ENCODE measurements around the gene APLP2.
A peak's percentile ranks its signal among the peaks of the same experiment; 100 is the strongest.
"Not testable (repeated sequence)": the region's sequence is repeated elsewhere in the genome, so short reads cannot be mapped to it uniquely, and the experiment has no call there.

Gene APLP2

DNA sequence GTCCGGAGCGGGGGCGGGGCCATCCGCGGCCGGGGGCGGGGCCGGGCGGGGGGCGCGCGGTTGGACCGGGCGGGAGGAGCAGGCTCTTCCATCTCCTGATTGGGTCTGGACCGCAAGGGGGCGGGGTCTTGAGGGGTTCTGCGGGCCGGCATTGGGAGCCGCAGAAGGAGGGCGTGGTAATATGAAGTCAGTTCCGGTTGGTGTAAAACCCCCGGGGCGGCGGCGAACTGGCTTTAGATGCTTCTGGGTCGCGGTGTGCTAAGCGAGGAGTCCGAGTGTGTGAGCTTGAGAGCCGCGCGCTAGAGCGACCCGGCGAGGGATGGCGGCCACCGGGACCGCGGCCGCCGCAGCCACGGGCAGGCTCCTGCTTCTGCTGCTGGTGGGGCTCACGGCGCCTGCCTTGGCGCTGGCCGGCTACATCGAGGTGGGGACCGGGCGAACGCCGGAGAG is at the start of gene APLP2:
Gene APLP2 (plus strand): TSS at position 236 of the 450 bp plus-strand sequence. CDS start 84 bp downstream, at position 320.
- DNase-seq: peak; percentile 99

GRCh38 chr11:130020323-130020722 is 49.4 kb upstream of the APLP2 start:
- DNase-seq: no peak

DNA sequence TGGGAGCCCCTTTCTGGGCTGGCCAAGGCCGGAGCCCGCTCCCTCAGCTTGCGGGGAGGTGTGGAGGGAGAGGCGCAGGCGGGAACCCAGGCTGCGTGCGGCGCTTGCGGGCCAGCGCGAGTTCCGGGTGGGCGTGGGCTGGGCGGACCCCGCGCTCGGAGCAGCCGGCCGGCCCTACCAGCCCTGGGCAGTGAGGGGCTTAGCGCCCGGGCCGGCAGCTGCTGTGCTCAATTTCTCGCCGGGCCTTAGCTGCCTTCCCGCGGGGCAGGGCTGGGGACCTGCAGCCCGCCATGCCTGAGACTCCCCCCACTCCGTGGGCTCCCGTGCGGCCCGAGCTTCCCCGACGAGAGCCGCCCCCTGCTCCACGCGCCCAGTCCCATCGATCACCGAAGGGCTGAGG is 48.1 kb upstream of the APLP2 start:
- not testable (repeated sequence) for DNase-seq

GRCh38 chr11:130022799-130023198 is 46.9 kb upstream of the APLP2 start:
- DNase-seq: no peak

DNA sequence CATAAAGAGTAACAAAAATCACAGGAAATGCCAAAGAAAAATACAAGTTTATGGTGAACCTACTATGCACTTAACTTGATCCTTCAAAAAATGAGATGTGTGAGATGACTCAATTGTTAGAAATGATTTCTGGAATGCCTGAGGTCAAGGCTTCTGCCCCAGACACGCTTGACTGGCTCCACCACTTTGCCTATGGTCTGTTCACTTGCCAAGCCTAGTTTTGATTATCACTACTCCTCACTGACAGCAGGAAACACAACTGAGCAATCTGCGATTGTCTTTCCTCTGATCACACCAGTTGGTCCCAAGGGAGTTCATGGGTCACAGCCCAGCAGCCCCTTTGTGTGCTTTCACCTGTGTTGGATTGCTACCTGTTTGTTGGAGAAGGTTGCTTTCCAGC is 46.5 kb upstream of the APLP2 start:
- DNase-seq: no peak

DNA sequence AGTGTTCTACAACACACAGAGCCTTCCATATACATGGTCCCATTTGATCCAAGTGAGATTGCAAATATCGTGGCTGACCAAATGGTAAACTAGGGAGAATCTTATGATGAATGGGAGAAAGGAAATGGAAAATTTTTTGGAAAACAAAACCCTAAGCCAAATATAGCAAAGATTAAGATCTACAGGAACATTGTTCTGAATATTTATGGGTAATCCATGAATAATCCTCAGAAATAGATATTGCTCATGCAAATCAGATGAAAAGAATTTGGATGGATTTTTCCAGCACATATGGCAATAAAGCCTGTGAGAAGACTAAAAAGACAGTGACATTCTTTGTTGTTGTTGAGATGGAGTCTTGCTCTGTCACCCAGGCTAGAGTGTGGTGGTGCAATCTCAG is 45.3 kb upstream of the APLP2 start:
- no peak for DNase-seq

DNA sequence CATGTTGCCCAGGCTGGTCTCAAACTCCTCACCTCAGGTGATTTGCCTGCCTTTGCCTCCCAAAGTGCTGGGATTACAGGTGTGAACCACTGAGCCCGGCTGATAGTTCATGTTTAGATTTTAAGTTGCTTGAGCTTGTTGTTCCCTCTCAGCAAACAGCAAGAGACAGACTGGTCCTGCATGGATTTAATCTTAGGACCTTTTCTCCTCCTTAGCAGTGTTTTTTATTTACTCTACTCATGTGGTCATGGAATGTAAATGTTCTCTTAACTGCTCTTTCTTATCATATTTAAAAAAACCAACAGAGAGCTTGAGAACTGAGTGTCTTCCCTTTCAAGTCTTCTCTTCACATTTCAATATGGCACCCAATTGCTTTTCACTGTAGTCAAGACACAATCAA is 44.3 kb upstream of the APLP2 start:
- DNase-seq: no peak

GRCh38 chr11:130029137-130029536 is 40.6 kb upstream of the APLP2 start:
- DNase-seq: no peak

GRCh38 chr11:130031056-130031455 is 38.6 kb upstream of the APLP2 start:
- DNase-seq: no peak

GRCh38 chr11:130031945-130032344 is 37.7 kb upstream of the APLP2 start:
- DNase-seq: no peak

DNA sequence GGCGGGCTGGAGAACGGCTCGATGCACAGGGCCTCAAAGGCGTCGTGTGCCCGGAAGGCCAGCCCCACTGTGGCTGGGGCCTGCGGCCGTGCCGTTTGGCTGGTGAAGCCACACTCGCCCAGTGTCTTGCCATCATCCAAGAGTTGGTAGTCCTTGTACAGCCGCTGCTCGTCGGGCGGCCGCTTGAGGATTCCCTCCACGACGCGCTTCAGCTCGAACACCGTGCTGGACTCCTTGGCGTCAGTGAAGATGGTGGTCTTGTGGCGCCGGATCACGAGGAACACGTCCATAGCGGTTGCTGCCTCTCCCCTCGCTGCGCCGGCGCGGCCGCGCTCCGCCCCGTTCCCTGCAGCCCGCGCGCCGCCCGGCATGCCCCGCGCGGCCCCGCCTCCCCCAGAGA is 36.8 kb upstream of the APLP2 start:
- no peak for DNase-seq

DNA sequence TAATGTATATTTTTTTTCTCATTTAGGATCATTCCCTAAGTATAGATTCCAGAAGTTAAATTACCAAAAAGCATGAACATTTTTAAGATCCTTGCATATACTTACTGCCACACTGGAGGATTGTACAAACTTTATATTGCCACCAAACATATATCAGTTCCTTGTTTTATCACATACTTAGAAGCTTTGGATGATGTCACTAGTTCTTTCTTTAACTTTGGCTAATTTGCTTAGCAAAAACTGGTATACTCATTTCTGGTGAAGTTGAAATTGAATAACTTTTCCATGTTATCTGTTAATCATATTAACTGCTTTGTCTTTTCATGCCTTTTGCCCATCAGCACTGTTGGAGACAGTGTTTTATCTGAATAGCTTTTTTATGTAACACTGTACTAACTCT is 35.5 kb upstream of the APLP2 start:
- no peak for DNase-seq

- no peak for DNase-seq
These were observed 32.6 kb upstream of the APLP2 start for GRCh38 chr11:130037058-130037457.

DNA sequence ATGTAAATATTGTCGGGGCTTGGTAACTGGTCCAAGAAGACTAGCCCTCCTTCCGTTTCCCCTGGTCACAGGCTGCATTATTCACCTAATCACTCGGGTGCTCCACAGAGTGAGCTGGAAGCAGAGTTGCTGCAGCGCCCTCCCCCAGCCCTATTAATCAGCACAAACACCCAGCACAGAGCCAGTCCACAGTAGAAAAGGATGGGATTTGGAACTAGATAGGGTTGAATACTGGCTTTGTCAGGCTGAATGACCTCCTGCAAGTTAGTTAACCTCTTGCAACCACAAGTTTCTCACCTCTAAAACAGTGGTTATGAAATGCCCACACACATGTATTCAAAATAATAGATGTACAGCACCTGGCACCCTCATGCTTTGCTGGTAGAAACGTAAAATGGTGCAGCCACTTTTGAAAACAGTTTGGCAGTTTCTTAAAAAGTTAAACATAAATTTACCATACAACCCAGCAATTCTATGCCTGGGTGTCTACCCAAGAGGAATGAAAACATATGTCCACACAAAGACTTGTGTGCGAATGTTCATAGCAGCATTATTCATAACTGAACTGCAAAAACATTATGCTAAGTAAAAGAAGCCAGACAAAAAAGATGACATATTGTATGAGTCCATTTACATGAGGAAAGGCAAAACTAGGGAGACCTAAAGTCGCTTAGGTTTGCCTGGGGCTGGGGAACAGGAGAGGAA is 31.7 kb upstream of the APLP2 start:
- no peak for DNase-seq

GRCh38 chr11:130040281-130040940 is 29.3 kb upstream of the APLP2 start:
- no peak for DNase-seq

DNA sequence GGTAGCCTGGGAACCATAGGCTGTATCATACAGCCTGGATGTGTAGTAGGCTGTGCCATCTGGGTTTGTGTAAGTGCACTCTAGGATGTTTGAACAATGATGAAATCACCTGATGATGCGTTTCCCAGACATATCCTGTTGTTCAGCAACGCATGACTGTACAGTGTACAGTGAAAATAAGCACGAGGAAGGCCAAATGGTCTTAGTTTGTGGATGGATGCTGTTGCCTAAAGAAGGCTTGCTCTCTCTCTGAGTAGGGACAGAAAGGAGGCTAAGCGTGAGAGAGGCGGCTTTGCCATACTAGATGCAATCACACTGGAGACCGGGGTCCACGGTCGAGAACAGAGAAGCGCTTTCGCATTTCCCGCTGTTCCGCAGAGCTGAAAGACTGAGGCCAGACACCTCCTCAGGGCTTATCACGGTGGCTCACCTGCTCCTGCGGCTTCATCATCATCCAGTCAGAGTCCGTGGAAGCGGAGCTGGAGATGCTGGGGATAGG is 27.6 kb upstream of the APLP2 start:
- DNase-seq: no peak

GRCh38 chr11:130043575-130043974 is 26.1 kb upstream of the APLP2 start:
- DNase-seq: no peak

DNA sequence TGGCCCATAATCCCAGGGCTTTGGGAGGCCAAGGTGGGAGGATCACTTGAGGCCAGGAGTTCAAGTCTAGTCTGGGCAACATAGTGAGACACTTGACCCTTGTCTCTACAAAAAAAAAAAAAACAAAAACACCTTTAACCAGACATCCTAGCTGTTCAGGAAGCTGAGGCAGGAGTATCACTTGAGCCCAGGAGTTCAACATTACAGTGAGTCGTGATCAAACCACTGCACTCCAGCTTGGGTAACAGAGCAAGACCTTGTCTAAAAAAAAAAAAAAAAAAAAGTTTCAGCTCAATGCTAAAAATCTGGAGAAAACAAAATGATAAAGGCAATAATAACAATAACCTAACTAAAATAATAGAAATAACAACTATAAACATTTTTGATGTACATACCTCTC is 22.6 kb upstream of the APLP2 start:
- no peak for DNase-seq

DNA sequence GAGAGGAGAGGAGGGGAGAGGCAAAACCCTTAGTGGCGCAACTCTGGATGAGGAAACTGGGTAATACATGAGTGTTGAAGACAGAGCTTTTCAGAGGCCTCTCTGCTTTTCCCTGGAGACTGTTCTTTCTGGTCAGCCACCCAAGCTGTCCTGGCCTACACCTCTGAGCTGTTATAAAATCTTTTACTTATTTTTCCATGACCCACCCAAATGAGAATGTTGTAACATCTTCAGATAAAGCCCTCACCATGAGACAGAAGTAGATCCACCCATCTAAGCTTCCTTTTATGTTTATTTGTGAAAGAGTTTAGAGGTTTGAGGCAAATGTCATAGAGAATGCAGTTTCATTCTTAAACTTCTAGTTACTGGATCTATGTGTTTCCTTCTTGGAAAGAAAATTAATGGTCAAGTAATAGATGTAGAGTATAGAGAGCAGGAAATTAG is 20.3 kb upstream of the APLP2 start:
- no peak for DNase-seq

DNA sequence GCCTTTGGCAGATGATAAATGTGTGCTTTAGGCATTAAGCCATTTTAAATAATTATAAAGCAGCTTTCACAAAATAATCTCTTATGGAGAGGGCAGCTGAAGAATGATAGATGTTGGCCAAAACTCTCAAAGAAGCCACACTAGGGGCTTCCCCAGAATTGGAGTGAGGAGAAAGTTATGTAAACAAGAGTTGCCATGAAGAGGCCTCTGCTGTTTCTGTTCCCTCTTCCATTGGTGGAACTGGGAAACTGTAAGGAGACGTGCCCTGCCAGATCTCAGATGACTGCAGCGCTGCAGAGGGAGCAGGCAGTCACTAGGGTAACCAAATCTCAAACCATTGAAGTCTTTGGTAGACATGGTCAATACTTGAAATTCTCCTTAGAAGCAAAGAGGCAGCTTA is 19.4 kb upstream of the APLP2 start:
- DNase-seq: no peak

DNA sequence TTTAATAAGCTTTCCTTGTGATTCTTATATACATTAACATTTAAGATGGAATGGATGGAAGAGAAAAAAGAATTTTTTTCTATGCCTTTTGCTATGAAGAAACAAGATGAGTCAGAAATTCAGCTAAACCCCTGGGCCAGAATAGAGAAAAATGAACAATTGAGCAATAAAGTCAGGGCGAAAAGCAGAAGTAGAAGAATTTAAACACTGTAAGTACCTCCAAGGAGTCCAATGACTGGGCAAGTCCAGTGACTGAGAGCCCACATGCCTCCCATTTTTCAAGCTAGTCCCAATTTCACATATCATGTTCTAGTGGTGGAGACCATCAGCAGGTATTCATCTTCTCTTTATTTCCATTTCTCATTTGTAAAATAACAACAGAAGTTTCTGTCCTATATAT is 18.6 kb upstream of the APLP2 start:
- no peak for DNase-seq

DNA sequence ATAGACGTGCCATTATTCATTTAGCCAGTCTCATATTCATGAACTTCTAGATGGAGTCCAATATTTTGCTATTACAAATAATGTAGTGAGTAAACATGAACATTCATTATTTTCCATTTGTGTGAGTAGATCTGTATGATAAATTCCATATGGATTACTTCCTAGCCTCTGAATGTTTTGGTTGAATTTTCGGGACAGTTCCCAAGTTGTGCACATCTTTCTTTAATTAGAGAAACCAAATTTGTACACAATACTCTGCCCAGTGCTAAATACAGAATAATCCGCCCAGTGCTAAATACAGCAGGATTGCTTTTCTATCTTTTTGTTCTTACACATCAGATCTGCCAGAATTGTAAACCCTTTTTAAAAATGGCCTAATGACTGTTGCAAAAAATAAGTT is 17.1 kb upstream of the APLP2 start:
- no peak for DNase-seq

- no peak for DNase-seq
These were observed 14.7 kb upstream of the APLP2 start for GRCh38 chr11:130054966-130055365.

GRCh38 chr11:130055617-130056016 is 14.1 kb upstream of the APLP2 start:
- DNase-seq: no peak
